ENCODE measurements around the gene TOP3A.

GRCh38 chr17:18238299-18238698 lies 76.5 kb downstream of the TOP3A start:
- no peak for TF ChIP-seq POLR2A (IDR thresholded peaks at IDR 0.05; ENCODE audit: low read depth, low read length)
- TF ChIP-seq POLR2AphosphoS5 (IDR thresholded peaks at IDR 0.05; ENCODE audit: low read depth, low read length) = no peak
- TF ChIP-seq POU2F2 (IDR thresholded peaks at IDR 0.05; ENCODE audit: low read depth, low read length) = no peak
- no peak for TF ChIP-seq TAF1 (IDR thresholded peaks at IDR 0.05; ENCODE audit: low read depth, low read length)
- no peak for TF ChIP-seq SPI1 (IDR thresholded peaks at IDR 0.05; ENCODE audit: low read depth, low read length)
- TF ChIP-seq PAX5 (IDR thresholded peaks at IDR 0.05; ENCODE audit: insufficient read depth, low read length, severe bottlenecking) = no peak

All from GM12891 (cell line).